Measurements from ENCODE around the gene AK8. TPM values are rescaled to one million over a fixed set of nuclear protein-coding genes. Genes with fewer than 3 reads are reported as not detected.

The AK8 gene
- 0.06 and 0.16 TPM in 2 replicates for total RNA-seq

GRCh38 chr9:132877824-132878694 lies at the start of gene AK8:
Gene AK8 (minus strand): TSS chr9:132878284. CDS start chr9:132878255, 29 bp downstream.

GRCh38 chr9:132878695-132879456 lies 792 bp upstream of the AK8 start, which contains the start of gene SPACA9:
Gene SPACA9 (plus strand): TSS chr9:132878898. CDS start chr9:132883948, 5,050 bp downstream.

Other genes starting within 250 kb of the AK8 start
- 6.0 and 15.4 TPM in 2 replicates for gene DDX31, start 208.3 kb downstream of the AK8 start, total RNA-seq
- 7.8 and 16.3 TPM in 2 replicates for gene GTF3C4, start 207.8 kb downstream of the AK8 start, total RNA-seq
- gene SPACA9, start 614 bp upstream of the AK8 start, total RNA-seq, result 1.3 and 1.5 TPM in 2 replicates
- gene TSC1, start 66.3 kb upstream of the AK8 start, total RNA-seq, result 12.8 and 48.2 TPM in 2 replicates
- not detected in 2 replicates for gene GFI1B, start 100.4 kb upstream of the AK8 start, total RNA-seq
- 37.4 and 42.8 TPM in 2 replicates for gene GTF3C5, start 152.7 kb upstream of the AK8 start, total RNA-seq
- under 0.01 and 0.44 TPM in 2 replicates for gene CEL, start 183.7 kb upstream of the AK8 start, total RNA-seq
- 32.4 and 72.4 TPM in 2 replicates for gene RALGDS, start 243.0 kb upstream of the AK8 start, total RNA-seq

All from bladder microvascular endothelial cell (primary cell).